ENCODE data around the gene ANXA2R. TPM values are rescaled to one million over a fixed set of nuclear protein-coding genes. Genes with fewer than 3 reads are reported as not detected.

Gene ANXA2R
- total and polyA plus RNA-seq, 9 of the 15 experiments (the other 6 are each of a cell fraction or from before 2014, with no cell fraction given) = 2.1 to 4.8 (median 3.4) TPM

- TF ChIP-seq CBFA2T3 (IDR thresholded peaks at IDR 0.05) = peak; percentile 28; the same call in 1 of the 2 replicates
- peak; percentile 8; the same call in 1 of the 2 replicates for TF ChIP-seq VEZF1 (CRISPR knock-in tag; IDR thresholded peaks at IDR 0.05)
- no peak for TF ChIP-seq GMEB1 (CRISPR knock-in tag; IDR thresholded peaks at IDR 0.05)
- peak; percentile 32; the same call in 1 of the 2 replicates for TF ChIP-seq EP300 (IDR thresholded peaks at IDR 0.05; ENCODE audit: low read length)
- no peak for TF ChIP-seq NKRF (IDR thresholded peaks at IDR 0.05; ENCODE audit: borderline replicate concordance)
- TF ChIP-seq NCOR1 (IDR thresholded peaks at IDR 0.05) = 0 out of 2 replicates have a peak, but pooled peaks have one; percentile 32
- TF ChIP-seq ZNF449 (CRISPR knock-in tag; IDR thresholded peaks at IDR 0.05) = 0 out of 2 replicates have a peak, but pooled peaks have one; percentile 28
- TF ChIP-seq UBTF (IDR thresholded peaks at IDR 0.05; ENCODE audit: borderline replicate concordance in 1 of 2, low read depth in 2 of 2, low read length in 2 of 2) = peak; percentile 48 to 86; a peak in 3 of 4 replicates
- TF ChIP-seq SMC3 (conservative IDR thresholded peaks at IDR 0.05; ENCODE audit: insufficient read depth, low read depth, low read length) = peak; percentile 39; the same call in 1 of the 2 replicates
- TF ChIP-seq SNIP1 (IDR thresholded peaks at IDR 0.05; ENCODE audit: low read depth) = no peak
- 0 out of 2 replicates have a peak, but pooled peaks have one; percentile 7 for TF ChIP-seq ZNF12 (CRISPR knock-in tag; IDR thresholded peaks at IDR 0.05)
- no peak for TF ChIP-seq HNRNPUL1 (IDR thresholded peaks at IDR 0.05; ENCODE audit: low read length)
- 0 out of 2 replicates have a peak, but pooled peaks have one; percentile 32 for TF ChIP-seq JUN (IDR thresholded peaks at IDR 0.05; ENCODE audit: borderline replicate concordance, low read depth, low read length)
- TF ChIP-seq JUN (CRISPR knock-in tag; IDR thresholded peaks at IDR 0.05; ENCODE audit: borderline replicate concordance) = no peak
- TF ChIP-seq CREB3 (tag; conservative IDR thresholded peaks at IDR 0.05; ENCODE audit: low read depth) = peak; percentile 66; the same call in 1 of the 2 replicates
- peak; percentile 48; the same call in 1 of the 2 replicates for TF ChIP-seq CTBP1 (IDR thresholded peaks at IDR 0.05; ENCODE audit: borderline replicate concordance)
Observed at GRCh38 chr5:42994555-42995359, 45.4 kb downstream of the ANXA2R start (continued).

Data from K562 (cell line).